Measurements from ENCODE around the gene CXCL14.

DNA sequence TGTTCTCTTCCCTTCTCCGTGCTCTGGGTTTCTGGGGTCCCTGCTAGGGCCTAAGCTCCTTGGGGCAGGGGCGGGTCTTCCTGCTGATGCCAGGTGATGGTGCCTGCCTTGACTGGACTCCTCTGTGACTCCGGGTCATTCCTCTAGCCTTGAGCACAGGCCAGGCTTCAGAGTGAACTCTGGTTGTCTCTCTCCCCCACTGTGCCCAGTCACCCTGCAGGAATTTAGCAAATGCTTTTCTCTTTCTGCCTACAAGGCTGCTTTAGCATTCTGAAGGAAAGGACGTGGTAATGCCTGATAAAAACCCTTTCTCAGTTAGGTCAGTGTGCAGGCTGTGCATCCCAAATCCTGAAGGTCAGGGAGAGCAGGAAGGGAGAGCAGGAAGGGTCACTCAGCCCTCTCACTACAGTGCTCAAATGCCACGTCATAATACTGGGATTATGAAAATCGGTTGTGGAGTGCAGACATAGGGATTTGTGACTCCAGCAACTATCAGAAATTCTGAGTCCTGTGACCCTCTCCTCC, 2.7 kb downstream of the CXCL14 start:
- TF ChIP-seq EZH2 (IDR thresholded peaks at IDR 0.05; ENCODE audit: insufficient read depth, poor library complexity, severe bottlenecking) (no peak), EZH2phosphoT487 (IDR thresholded peaks at IDR 0.05; ENCODE audit: insufficient read depth, low read depth) (no peak)
